HL-60/S4 treated with retinoic acid at 250 ng/mL for 4 days and 3 days (cell line): ENCODE data around the gene ZNF423.

Experiments
- in situ Hi-C: fragments of 300-500 bp; cut with MboI; formaldehyde crosslinking; loops from 2 replicates; pipeline ENCODE4 v1.7.0; 2022; ENCODE audit warnings: low sequenced_read_pairs

ZNF423 gene

GRCh38 chr16:49592546-49593423 is 263.1 kb downstream of the ZNF423 start:
- in situ Hi-C loops = no loop called here

DNA sequence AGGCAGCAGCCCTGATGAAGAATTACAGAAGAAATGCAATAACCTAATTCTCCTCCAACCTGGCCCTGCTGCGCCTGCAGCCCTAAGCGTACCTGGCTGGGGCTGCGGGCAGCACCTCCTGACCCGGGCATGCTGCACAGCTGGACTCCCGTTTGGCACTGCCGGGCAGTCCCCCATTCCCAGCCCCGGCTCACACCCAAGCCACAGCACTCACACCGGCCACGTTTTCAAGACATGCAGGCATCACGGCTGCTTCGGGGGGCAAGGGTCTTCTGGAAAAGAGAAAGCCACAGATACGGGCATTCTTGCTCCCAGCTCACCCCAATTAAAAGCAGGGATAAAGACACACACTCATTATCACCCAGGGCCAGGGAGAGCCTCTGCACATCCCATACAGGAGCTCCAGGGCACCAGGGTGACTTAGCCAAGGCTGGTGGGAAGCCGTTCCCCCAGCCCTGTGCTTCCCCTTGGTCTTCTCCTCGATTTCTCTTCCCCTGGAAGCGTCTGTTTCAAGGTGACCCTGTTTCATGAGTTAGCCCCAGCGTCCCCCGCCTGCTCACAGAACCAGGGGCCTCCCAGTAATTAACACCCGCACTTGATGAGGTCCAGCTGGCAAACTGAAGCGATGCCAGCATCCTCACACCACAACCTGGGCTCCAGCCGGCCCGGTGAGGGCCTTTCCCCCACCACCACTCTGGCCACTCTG is 265.6 kb downstream of the ZNF423 start:
- in situ Hi-C loops = no loop called here

- in situ Hi-C loops = no loop called here
These were observed 266.3 kb downstream of the ZNF423 start for GRCh38 chr16:49589544-49590031.

DNA sequence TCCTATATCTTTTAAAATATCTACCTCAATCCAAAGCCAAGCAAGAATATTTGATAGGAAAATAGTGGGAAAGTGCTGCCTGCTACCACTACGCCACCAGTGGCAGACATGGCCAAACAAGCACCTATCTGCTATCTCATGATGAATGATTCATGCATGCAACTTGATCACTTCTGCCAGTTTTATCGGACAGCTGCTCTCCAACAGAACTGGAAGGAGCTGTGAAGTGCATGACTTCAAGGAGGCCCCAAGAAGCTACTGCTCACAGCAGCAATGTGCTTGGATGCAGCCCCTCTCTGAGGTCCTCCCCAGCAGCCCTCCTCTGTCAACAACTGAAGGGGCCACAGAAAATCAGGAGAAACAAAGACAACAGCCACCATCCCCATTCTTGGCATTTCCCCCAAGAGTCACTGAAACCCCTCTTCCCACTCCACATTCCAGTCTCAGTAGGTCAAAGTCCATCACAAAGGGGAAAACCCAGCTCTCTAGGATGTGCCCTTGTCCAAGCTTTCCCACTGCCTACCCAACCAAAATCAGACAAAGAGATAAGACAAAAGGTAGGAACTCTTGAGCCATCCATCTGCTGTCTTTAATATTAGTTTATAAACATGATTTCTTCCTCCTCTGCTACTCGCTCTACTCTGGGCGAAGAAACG is 267.1 kb downstream of the ZNF423 start:
- in situ Hi-C loops = no loop called here

DNA sequence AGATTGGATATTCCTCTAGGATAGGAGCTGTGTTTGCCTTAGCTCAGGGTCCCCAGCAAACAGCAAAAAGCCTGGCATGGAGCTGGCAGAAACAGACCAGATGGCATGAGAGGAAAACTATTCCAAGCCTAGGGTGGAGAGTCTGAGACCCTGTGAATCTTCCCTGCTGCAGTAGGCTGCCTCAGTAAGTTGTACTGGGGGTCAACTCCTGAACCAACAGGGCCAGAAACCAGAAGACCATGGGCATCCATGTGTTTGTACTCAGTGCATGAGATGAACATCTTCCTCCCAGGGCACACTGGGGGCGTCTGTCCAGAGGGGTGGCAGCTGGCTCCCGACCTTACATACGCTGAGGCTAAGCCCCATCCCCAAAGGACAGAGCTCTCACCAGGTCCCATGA is 267.9 kb downstream of the ZNF423 start:
- in situ Hi-C loops = no loop called here

- in situ Hi-C loops = no loop called here
These were observed 268.4 kb downstream of the ZNF423 start for GRCh38 chr16:49587511-49587910.

- in situ Hi-C loops = no loop called here
These were observed 269.2 kb downstream of the ZNF423 start for GRCh38 chr16:49586466-49587450.

DNA sequence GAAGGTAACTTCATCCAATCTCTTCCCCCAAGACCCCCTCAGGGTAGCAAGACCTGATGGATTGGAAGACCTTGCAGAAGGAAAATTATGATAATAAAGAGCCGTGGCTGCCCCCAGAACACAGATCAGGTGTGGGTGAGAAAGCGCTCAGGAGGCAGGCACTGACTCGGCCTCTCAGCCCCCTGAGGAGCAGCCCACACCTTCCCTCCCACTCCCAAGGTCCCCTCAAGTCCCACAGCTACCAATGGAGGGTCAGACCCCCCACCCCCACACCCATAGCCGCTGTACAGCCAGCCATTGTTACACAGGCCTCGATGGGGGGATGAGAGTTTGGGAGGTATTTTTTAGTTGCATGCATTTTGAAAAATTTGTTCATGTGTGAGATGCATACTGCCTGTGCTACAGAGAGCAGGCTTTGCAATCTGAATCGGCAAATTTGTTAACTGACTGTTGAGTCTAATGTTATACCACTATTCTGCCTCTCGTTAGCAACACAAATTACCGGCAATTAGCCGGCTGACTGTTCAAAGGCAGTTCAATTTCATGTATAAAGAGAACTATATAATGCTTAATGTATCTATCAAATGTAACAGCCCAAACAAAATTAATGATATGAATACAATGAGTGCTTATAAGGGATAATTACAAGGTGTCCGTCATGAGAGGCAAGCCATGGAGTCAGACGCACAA is 270.6 kb downstream of the ZNF423 start:
- in situ Hi-C loops = no loop called here

GRCh38 chr16:49583911-49584310 is 272.0 kb downstream of the ZNF423 start:
- in situ Hi-C loops = no loop called here

DNA sequence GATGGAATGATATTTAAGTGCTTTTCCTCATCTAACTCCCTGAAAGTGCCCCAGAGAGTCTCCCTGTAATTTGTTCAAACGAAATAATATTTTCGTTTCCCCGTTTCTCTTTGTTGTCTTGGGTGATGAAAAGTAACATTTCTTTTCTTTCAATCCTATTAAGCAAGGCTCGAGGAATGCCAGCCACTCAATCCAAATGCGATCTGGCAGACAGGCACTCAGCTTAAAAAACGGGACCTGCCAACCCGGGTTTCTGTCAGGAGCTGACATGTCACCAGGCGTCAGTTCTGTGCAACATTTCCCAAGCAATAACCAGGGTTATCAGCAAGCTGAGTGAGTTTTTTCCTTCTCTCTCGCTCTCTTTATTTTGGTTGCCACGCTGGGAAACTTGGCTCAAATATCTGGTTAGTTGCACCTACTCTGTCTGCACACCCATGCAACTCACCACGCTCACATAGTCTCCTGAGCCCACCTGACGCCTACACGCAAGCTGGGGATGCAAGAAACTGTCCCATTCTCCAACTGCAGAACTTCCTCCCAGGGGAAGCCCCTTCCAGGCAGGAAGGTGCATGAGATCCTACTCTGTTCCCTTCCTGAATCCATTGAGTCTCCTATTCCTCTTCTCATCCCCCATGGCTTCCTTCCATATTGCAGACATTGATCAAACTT is 274.1 kb downstream of the ZNF423 start:
- in situ Hi-C loops = no loop called here

GRCh38 chr16:49580751-49581303 is 275.1 kb downstream of the ZNF423 start:
- in situ Hi-C loops = no loop called here

- in situ Hi-C loops = no loop called here
These were observed 277.4 kb downstream of the ZNF423 start for GRCh38 chr16:49578435-49579024.

- in situ Hi-C loops = no loop called here
These were observed 277.9 kb downstream of the ZNF423 start for GRCh38 chr16:49578018-49578417.

DNA sequence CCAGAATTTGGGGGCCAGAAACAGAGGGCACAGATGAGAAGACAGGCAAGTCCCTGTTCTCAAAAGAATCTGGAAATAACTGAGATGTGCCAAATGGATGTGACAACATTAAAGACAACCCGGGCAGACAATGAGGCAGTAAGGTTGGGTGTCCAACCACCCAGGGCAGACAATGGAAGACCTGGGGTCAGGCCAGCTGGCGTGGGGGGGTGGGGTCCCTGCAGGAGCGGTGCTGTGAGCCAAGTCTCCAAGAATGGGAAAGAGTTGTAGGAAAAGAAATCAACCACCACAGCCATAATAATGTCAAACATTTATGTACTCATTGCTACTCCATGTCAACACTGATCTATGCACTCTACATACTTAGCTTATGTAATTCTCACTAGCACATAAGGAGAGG is 279.0 kb downstream of the ZNF423 start:
- in situ Hi-C loops = no loop called here

DNA sequence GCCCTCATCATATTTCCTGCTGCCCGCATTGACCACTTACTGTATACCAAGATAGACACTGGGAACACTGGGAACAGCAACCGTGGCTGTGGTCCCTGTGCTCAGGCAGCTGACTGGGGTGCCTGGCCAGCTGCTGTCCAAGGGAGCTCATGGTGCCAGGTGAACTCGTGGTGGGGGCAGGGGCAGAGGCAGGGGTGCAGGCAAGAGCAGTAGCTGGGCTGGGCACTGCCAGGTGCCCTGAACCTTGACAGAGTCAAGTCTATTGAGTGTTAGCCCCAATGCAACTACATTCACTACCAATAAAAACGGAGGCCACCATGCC is 279.8 kb downstream of the ZNF423 start:
- in situ Hi-C loops = no loop called here

DNA sequence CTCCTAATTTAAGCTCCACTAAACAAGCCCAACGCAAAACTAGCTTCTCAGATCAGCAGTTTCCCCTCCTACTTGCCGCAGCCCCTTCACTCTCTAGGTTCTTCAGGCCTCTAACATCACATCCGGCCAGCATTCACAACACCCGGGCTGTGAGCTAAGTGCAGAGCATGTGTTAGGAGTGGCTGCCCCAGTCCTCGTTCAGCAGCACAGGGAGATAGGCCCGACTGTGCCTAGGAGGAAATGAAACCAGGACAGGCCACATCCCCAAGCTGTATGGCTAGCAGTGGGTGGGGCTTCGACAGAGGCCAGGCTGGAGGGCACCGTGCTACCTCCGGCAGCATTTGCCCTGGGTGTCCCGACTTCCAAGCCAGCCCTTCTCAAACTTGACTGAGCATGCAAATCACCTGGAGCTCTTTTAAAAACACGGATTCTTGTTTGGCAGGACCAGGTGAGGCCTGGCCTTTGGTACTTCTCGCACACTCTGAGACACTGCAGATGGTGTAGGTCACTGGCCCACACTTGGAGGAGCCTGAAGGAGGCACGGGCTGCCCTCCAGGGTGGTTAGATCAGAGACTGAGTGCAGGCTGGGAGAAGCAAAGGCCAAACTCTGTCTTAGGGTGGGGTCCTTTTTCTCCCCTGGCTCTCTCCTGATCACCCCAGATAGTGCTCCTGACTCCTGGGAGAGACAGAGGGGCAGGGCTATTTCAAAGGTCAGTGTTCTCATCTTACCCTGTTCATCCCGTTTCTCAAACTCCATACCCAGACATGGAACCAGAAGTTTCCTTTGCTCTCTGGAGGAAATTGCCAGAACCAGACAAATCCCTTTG is 280.4 kb downstream of the ZNF423 start:
- in situ Hi-C loops = no loop called here

GRCh38 chr16:49574826-49575225 is 281.1 kb downstream of the ZNF423 start:
- in situ Hi-C loops = no loop called here

DNA sequence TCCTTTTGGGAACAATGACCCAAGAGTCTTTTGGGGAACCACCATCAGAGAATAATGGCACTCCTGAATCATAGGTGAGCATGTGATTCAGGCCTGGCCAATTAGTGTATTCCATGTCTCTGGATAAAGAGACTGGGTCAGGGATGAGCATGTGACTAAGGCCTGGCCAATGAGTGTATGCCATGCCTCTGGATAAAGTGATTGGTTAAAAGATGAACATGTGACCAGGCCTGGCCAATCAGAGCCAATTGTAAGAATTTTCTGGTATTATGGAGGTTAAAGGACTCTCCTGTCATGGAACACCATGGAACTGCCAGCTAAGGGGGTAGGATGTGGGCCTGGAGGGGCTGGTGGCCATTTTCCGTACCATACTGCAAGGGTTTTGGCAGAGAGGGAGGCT is 288.0 kb downstream of the ZNF423 start:
- in situ Hi-C loops = no loop called here
